Peyer's patch (tissue), 4 donors: Measurements from ENCODE around the gene CSF2RB. TPM values are rescaled to one million over a fixed set of nuclear protein-coding genes. Genes with fewer than 3 reads are reported as not detected.
A peak's percentile ranks its signal among the peaks of the same experiment; 100 is the strongest.

Experiments used
- DNase-seq, 3 donors: peaks; one replicate each; pipeline ENCODE4 v3.0.0-alpha.2; 2017 to 2019
- H3K27ac ChIP-seq, 4 donors: fragments of 200-600 bp; sonication (generic); one replicate each; pipeline ENCODE4 v1.5.1; 2016 to 2019
- H3K27me3 ChIP-seq, 2 donors: fragments of 200-600 bp; sonication (generic); one replicate each; pipeline ENCODE4 v1.5.1; 2019
- H3K36me3 ChIP-seq, 3 donors: fragments of 200-600 bp; sonication (generic); one replicate each; pipeline ENCODE4 v1.5.1; 2016 to 2019
- H3K4me1 ChIP-seq, 4 donors: fragments of 200-600 bp; sonication (generic); one replicate each; pipeline ENCODE4 v1.5.1; 2016 to 2019
- H3K4me3 ChIP-seq, 4 donors: fragments of 200-600 bp; sonication (generic); 1 replicate in 3 of 4; 2 replicates in 1 of 4; pipeline ENCODE4 v1.5.1; 2016 to 2019; ENCODE audit warnings: mild to moderate bottlenecking in 1 of 4
- H3K9me3 ChIP-seq, 4 donors: fragments of 200-600 bp; sonication (generic); one replicate each; pipeline ENCODE4 v1.5.1; 2016 to 2019; ENCODE audit warnings: mild to moderate bottlenecking in 1 of 4
- CTCF ChIP-seq, 6 experiments: fragments of 450-650 bp in 4 of 6; fragments of 200-600 bp in 2 of 6; sonication (generic) in 1 of 6; IDR thresholded peaks; one replicate each; pipeline ENCODE4 v1.5.1; 2017 to 2019; ENCODE audit warnings: antibody characterized with exemption in 6 of 6, mild to moderate bottlenecking in 3 of 6, moderate library complexity in 1 of 6
- POLR2A ChIP-seq, 2 donors: fragments of 450-650 bp; IDR thresholded peaks; one replicate each; pipeline ENCODE4 v1.5.1; 2017; ENCODE audit warnings: antibody characterized with exemption in 2 of 2, mild to moderate bottlenecking in 2 of 2, moderate library complexity in 2 of 2
- total RNA-seq, 4 donors: library from RNA; depleted of rRNA; stranded (reverse); fragments of >200 nt; gene quantifications; one replicate each; pipeline ENCODE4 v1.1.0, GENCODE V29; 2016

Gene CSF2RB
- total RNA-seq, 4 donors from 2014 or later = 0.88 to 24.8 (median 4.3) TPM

- Histone ChIP-seq H3K4me1 (no peaks in the 10 kb centered on the region), H3K27me3 (no peaks in the 10 kb centered on the region), H3K27ac (peak overlapping the region; percentile 70 to 79 (median 74)), H3K36me3 (no peaks in the 10 kb centered on the region), H3K9me3 (no peaks in the 10 kb centered on the region), H3K4me3 (peak overlapping the region; percentile 35 to 43 (median 37))
- TF ChIP-seq POLR2A (IDR thresholded peaks at IDR 0.05) (no peak), CTCF (IDR thresholded peaks at IDR 0.05) (no peak)
- DNase-seq = no peak
Measured at GRCh38 chr22:36914390-36914752, 943 bp downstream of the CSF2RB start.

- no peak for TF ChIP-seq POLR2A (IDR thresholded peaks at IDR 0.05)
- TF ChIP-seq CTCF (IDR thresholded peaks at IDR 0.05) = no peak
- Histone ChIP-seq H3K4me3 (no peak overlapping the region), H3K27me3 (no peaks in the 10 kb centered on the region), H3K4me1 (no peaks in the 10 kb centered on the region), H3K9me3 (no peaks in the 10 kb centered on the region), H3K27ac (no peak overlapping the region), H3K36me3 (no peaks in the 10 kb centered on the region)
- DNase-seq = no peak
Measured at GRCh38 chr22:36916034-36916433, 2.6 kb downstream of the CSF2RB start.

GRCh38 chr22:36918586-36919284 is 5.3 kb downstream of the CSF2RB start:
- no peak overlapping the region for H3K4me3 ChIP-seq
- TF ChIP-seq POLR2A (IDR thresholded peaks at IDR 0.05) (no peak), CTCF (IDR thresholded peaks at IDR 0.05) (no peak)
- H3K27ac ChIP-seq = no peak overlapping the region
- peak in 1 of 3 donors; percentile 8 for DNase-seq
- H3K4me1 ChIP-seq = peaks cover 0 to 9% (median 0%) of the 10 kb centered on the region in 4 donors
- H3K36me3 ChIP-seq = no peaks in the 10 kb centered on the region
- H3K27me3 ChIP-seq = no peaks in the 10 kb centered on the region
- H3K9me3 ChIP-seq = no peaks in the 10 kb centered on the region

- H3K4me3 ChIP-seq = no peak overlapping the region
- peaks cover 0 to 9% (median 0%) of the 10 kb centered on the region in 4 donors for H3K4me1 ChIP-seq
- TF ChIP-seq POLR2A (IDR thresholded peaks at IDR 0.05) (no peak), CTCF (IDR thresholded peaks at IDR 0.05) (no peak)
- H3K27me3 ChIP-seq = no peaks in the 10 kb centered on the region
- no peaks in the 10 kb centered on the region for H3K9me3 ChIP-seq
- no peak overlapping the region for H3K27ac ChIP-seq
- H3K36me3 ChIP-seq = no peaks in the 10 kb centered on the region
- peak in 1 of 3 donors; percentile 38 for DNase-seq
Measured at GRCh38 chr22:36921309-36922104, 8.1 kb downstream of the CSF2RB start.

GRCh38 chr22:36922105-36922608 is 8.7 kb downstream of the CSF2RB start:
- Histone ChIP-seq H3K27me3 (no peaks in the 10 kb centered on the region), H3K27ac (no peak overlapping the region)
- TF ChIP-seq POLR2A (IDR thresholded peaks at IDR 0.05) (no peak), CTCF (IDR thresholded peaks at IDR 0.05) (no peak)

More at GRCh38 chr22:36922105-36922608, 8.7 kb downstream of the CSF2RB start:
- no peak overlapping the region for H3K4me3 ChIP-seq
- no peaks in the 10 kb centered on the region for H3K9me3 ChIP-seq
- no peaks in the 10 kb centered on the region for H3K36me3 ChIP-seq
- H3K4me1 ChIP-seq = peaks cover 0 to 9% (median 0%) of the 10 kb centered on the region in 4 donors
- peak in 1 of 3 donors; percentile 14 for DNase-seq
